Measurements from ENCODE around the gene TMCC3.

GRCh38 chr12:94634717-94635116, 15.6 kb downstream of the TMCC3 start:
- TF ChIP-seq CTCF (conservative IDR thresholded peaks at IDR 0.05; ENCODE audit: low read length), result no peak
- no peak for TF ChIP-seq EZH2phosphoT487 (IDR thresholded peaks at IDR 0.05; ENCODE audit: borderline replicate concordance, low read depth, low read length)

Data from OCI-LY7 (cell line).